ENCODE measurements around the gene METTL23.
"Not testable (repeated sequence)": the region's sequence is repeated elsewhere in the genome, so short reads cannot be mapped to it uniquely, and the experiment has no call there.

METTL23 gene

GRCh38 chr17:76714336-76714735 lies 12.3 kb upstream of the METTL23 start:
- no peak for DNase-seq

GRCh38 chr17:76714822-76715495 lies 11.7 kb upstream of the METTL23 start:
- DNase-seq: peak; percentile 83

- no peak for DNase-seq
Measured at GRCh38 chr17:76715496-76715830, 11.2 kb upstream of the METTL23 start.

GRCh38 chr17:76716146-76716838 lies 10.3 kb upstream of the METTL23 start:
- no peak for DNase-seq

- no peak for DNase-seq
Measured at GRCh38 chr17:76716839-76717215, 9.8 kb upstream of the METTL23 start.

- no peak for DNase-seq
Measured at GRCh38 chr17:76718516-76718915, 8.1 kb upstream of the METTL23 start.

GRCh38 chr17:76720211-76720610 lies 6.4 kb upstream of the METTL23 start:
- DNase-seq: no peak

- no peak for DNase-seq
Measured at GRCh38 chr17:76720941-76721340, 5.7 kb upstream of the METTL23 start.

GRCh38 chr17:76721463-76721862 lies 5.2 kb upstream of the METTL23 start:
- no peak for DNase-seq

- no peak for DNase-seq
Measured at GRCh38 chr17:76722279-76722678, 4.4 kb upstream of the METTL23 start.

- DNase-seq: not testable (repeated sequence)
Measured at GRCh38 chr17:76722977-76723376, 3.7 kb upstream of the METTL23 start.

- DNase-seq: no peak
Measured at GRCh38 chr17:76723812-76724211, 2.8 kb upstream of the METTL23 start.

- DNase-seq: peak; percentile 83
Measured at GRCh38 chr17:76725580-76726230, 934 bp upstream of the METTL23 start.

GRCh38 chr17:76726231-76726775 lies 336 bp upstream of the METTL23 start, which contains the start of gene JMJD6:
Gene JMJD6, minus strand, starts transcription at chr17:76726606. Its CDS starts 131 bp downstream, at chr17:76726475.
- peak; percentile 97 for DNase-seq

- DNase-seq: peak; percentile 43
Measured at GRCh38 chr17:76727745-76728456, 1.3 kb downstream of the METTL23 start.

GRCh38 chr17:76731800-76732733 lies 5.4 kb downstream of the METTL23 start:
- DNase-seq: not testable (repeated sequence)

- DNase-seq: no peak
Measured at GRCh38 chr17:76732734-76733617, 6.3 kb downstream of the METTL23 start.

- no peak for DNase-seq
Measured at GRCh38 chr17:76733618-76733957, 6.9 kb downstream of the METTL23 start.

GRCh38 chr17:76734080-76734840 lies 7.6 kb downstream of the METTL23 start:
- DNase-seq: peak; percentile 52

- peak; percentile 71 for DNase-seq
Measured at GRCh38 chr17:76735006-76735405, 8.4 kb downstream of the METTL23 start.
